ACHN (cell line): ENCODE results near the gene UGT2B15.
"Not testable (repeated sequence)": the region's sequence is repeated elsewhere in the genome, so short reads cannot be mapped to it uniquely, and the experiment has no call there.

Experiments used
- DNase-seq: peaks from one replicate; pipeline ENCODE4 v3.0.0-alpha.2; 2015
- in situ Hi-C: cut with HindIII; loops from 2 replicates; pipeline ENCODE4 v1.10.0; 2017; ENCODE audit warnings: low sequenced_read_pairs, low pct_ligation_motif_present, low pct_unique_long_range_greater_than_20kb

Gene UGT2B15

DNA sequence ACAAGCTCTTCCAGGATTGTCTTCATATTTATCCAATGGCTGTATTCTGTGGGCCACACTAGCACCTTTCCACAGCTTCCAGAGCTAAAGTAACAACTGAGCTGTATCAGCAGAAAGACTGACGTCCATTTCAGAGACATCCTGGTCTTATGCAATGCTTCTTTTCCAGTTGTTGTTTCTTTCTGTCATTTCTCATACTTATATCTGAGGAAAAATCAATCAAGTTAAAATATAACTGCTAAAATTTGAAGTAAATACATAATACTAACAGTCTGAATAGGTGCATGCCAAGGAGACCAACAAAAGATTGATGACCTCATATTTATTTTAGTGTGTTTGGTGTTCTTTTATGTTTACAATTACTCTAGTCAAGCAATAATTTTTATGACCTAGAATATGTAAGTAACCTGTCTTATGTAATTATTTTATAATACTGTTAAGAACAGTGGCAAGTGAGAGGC is at the start of gene UGT2B15:
Gene UGT2B15, minus strand, starts transcription at position 174 of the 461 bp plus-strand sequence. Its CDS starts 34 bp downstream, at position 140.
- DNase-seq, in situ Hi-C loops: not testable (repeated sequence)

DNA sequence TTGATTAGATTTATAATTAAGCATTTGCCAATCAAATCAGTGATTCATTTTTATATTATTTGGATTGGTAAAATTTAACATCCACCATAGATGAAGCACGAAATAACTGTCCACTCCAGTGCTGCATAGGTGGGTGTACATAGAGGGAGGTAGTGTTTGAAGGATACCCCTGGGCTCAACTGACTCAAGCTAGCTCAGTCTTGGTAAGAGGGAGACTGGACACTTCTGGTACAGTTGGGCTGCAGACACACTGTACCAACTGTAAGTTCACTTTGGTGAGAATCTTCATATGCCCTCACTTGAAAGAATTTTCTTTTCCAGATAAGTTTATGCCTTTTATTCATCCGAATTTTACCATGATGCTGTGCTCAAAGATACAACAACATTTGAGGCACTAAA is 48.6 kb upstream of the UGT2B15 start:
- in situ Hi-C loops: no loop called here
- DNase-seq: no peak

DNA sequence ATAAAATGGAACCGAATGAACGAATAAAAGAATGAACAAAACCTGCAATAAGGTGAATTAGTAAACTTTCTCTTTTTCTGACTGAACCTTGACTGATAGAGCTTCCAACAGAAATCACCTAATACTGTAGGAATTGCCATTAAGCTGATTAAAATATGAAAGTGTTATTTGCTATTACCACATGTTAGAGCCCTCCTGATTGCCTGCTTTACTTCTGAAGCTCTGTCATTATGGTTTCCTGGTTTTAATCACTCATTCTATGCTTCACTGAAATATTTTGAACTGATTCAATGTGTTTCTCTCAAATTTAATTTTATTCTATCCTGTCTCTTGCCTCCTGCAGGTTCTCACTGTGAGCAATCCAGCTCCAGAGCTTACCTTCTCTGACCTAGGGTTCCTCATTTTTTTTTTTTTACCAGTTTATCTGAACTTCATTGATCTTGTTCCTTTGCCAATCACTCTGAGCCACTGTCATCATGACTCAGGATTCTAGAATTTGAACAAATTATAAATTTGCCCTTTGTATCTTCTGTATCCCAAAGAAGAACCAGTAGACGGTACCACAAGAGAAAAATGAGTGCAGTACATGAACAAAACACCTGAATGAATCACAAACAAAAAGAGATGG is 48.1 kb upstream of the UGT2B15 start:
- in situ Hi-C loops: no loop called here
- no peak for DNase-seq

DNA sequence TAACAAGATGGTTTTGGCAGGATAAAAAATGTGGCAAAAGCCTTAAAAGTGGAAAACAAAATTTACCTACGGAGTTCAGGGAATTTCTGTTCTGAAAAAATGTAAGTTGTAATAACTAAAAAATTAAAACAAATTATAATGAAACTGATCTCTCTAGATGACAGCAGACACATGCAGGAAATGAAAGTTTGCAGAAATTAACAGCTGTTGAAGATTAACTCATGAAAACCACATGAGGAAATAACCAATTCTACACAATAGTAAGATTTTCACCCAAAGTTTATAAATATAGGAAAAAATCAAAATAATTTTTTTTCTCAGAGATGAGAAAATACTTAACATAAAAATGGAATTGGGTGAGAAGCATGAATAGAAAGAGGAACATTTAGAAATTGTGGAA is 47.5 kb upstream of the UGT2B15 start:
- no peak for DNase-seq
- in situ Hi-C loops: no loop called here

DNA sequence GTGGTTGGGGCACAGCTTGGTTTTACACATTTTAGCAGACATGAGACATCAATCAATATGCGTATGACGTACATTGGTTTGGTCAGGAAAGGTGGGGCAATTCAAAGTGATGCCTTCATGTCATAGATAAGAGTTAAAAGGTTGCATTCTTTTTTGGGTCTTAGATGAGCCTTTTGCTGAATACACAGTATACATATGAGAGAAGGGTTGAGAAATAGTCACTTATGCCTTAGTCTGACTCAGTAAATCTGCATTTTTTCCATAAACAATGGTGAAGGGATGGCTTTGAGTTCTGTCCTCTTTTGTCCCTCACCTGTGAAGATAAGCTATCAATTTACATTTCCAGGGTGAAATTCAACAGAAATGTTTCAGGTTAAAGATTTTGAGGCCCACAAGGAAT is 43.9 kb upstream of the UGT2B15 start:
- DNase-seq: no peak
- in situ Hi-C loops: no loop called here

DNA sequence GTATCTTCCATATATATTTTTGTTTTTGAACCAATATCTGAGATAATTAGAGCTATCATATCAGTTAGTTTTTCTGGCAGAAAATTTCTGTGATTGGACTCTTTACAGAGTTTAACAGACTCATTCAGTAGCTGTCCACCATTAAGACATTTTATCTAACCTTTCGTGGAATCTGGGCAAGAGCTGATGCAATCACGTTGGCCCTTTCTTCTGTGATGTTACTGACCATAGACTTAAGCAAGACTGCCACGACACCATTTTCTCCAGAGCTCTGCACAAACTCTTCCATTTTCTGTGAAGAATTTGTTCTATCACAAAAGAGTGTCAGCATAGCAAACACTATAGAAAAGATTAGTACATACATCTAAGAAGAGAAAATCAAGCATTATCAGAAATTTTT is 41.8 kb upstream of the UGT2B15 start:
- DNase-seq: no peak
- in situ Hi-C loops: no loop called here

DNA sequence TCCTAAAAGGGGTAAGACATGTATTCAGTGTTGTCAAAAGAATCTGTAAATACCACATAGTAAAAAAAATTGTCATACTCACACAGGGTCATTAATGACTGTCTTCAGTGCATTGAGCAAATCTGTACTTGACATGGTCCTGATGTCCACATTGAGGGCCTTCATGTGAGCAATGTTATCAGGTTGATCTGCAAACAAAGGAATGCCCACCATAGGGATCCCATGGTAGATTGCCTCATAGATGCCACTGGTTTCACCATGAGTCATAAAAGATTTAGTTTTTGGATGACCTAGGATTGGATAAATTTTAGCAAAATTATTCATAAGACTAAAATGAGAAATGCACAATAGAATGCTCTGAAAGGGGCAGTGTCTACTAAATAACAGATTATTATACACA is 38.1 kb upstream of the UGT2B15 start:
- no peak for DNase-seq

DNA sequence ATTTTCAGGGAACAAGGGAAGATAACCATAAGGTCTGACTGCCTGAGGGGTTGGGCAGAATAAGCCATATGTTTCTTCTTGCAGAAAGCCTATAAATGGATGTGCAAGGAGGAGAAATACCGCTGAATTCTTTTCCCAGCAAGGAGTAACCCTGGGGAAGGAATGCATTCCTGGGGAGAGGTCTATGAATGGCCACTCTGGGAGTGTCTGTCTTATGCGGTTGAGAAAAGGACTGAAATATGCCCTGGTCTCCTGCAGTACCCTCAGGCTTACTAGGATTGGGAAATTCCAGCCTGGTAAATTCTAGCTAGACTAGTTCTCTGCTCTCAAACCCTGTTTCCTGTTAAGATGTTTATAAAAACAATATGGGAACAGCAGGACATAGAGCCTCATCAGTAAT is 32.7 kb upstream of the UGT2B15 start:
- in situ Hi-C loops, DNase-seq: not testable (repeated sequence)

More for the DNA sequence above, 38.1 kb upstream of the UGT2B15 start:
- in situ Hi-C loops: no loop called here

DNA sequence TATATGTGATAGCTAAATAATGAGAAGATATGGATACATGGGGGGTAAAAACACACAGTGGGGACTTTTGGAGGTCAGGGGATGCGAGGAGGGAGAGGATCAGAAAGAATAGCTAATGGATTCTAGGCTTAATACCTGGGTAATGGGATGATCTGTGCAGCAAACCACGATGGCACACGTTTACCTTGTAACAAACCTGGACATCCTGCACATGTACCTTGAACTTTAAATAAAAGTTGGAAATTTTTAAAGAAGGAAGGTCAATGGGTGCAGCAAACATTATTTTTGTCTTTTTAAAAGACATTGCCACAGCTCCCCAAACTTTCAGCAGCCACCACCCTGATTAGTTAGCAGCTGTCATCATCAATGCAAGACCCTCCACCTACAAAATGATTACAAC is 29.7 kb upstream of the UGT2B15 start:
- in situ Hi-C loops: no loop called here
- no peak for DNase-seq

DNA sequence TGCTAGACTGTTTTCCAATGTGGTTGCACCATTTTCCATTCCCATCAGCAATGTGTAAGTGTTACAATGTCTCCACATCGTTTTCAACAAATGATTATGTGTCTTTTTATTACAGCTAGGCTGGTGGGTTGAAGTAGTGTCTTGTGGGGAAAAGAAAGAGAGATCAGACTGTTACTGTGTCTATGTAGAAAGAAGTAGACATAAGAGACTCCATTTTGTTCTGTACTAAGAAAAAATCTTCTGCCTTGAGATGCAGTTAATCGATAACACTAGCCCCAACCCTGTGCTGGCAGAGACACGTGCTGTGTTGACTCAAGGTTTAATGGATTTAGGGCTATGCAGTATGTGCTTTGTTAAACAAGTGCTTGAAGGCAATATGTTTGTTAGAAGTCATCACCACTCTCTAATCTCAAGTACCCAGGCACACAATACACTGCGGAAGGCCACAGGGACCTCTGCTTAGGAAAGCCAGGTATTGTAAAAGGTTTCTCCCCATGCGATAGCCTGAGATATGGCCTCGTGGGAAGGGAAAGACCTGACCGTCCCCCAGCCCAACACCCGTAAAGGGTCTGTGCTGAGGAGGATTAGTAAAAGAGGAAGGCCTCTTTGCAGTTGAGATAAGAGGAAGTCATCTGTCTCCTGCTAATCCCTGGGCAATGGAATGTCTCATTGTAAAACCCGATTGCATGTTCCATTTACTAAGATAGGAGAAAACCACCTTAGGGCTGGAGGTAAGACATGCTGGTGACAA is 23.0 kb upstream of the UGT2B15 start:
- in situ Hi-C loops: no loop called here
- DNase-seq: no peak

DNA sequence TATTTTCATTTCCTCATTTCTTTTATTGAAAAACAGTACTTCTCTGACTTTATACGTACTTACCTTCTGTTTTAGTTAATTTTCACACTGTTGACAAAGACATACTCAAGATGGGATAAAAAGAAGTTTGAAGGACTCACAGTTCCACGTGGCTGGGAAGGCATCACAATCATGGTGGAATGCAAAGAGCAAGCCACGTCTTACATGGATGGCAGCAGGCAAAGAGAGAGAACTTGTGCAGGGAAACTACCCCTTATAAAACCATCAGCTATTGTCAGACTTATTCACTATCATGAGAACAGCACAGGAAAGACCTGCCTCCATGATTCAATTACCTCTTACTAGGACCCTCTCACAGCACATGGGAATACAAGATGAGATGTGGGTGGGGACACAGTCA is 20.7 kb upstream of the UGT2B15 start:
- DNase-seq: no peak
- in situ Hi-C loops: no loop called here

DNA sequence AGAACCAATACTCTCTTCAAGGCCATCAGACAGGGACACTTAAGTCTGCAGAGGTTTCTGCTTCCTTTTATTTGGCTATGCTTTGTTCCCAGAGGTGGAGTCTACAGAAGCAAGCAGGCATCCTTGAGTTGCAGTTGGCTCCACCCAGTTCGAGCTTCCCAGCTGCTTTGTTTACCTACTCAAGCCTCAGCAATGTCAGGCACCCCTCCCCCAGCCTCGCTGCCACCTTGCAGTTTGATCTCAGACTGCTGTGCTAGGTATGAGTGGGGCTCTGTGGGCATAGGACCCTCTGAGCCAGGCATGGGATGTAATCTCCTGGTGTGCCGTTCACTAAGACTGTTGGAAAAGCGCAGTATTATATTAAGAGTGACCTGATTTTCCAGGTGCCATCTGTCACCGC is 12.6 kb upstream of the UGT2B15 start:
- in situ Hi-C loops: no loop called here
- no peak for DNase-seq

DNA sequence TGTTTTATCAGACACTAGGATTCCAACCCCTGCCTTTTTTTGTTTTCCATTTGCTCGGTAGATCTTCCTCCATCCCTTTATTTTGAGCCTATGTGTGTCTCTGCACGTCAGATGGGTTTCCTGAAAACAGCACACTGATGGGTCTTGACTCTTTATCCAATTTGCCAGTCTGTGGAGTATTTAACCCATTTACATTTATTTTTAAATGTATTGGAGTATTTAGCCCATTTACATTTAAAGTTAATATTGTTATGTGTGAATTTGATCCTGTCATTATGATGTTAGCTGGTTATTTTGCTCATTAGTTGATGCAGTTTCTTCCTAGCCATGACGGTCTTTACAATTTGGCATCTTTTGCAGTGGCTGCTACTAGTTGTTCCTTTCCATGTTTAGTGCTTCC is 10.8 kb upstream of the UGT2B15 start:
- DNase-seq, in situ Hi-C loops: not testable (repeated sequence)

DNA sequence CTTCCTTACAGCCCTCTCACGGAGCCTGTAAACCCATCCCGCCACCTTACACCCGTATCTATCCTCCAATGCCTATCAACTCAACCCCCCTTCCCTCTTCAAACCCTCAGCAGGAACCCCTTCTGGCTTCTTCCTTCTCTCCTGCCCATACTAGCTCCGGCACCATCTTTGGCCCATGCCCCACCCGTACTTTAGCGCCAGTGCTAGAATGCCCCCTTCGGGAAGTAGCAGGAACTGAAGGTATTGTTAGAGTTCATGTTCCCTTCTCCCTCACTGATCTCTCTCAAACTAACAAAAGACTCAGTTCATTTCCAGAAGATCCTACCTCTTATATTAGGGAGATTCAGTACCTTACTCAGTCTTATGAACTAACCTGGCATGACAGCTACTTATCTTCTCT is 2.7 kb upstream of the UGT2B15 start:
- in situ Hi-C loops: no loop called here
- DNase-seq: no peak

DNA sequence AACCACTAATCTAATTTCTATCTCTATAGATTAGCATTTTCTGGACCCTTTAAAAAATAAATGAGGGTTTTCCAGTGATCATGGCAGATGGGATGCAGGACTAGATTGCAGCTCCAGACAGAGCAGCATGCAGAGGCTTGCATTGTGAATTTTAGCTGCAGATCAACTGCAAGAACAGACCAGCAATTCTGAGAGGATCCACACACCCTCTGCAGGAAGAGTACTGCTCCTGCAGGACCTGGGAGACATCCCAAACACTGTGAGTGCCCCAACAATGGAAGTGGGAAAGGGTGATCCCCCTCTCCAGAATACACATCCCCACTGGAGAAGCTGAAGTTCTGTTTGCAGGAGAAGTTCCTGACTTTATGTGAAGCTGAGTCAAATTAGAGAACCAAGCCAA is 765 bp upstream of the UGT2B15 start:
- in situ Hi-C loops, DNase-seq: not testable (repeated sequence)

DNA sequence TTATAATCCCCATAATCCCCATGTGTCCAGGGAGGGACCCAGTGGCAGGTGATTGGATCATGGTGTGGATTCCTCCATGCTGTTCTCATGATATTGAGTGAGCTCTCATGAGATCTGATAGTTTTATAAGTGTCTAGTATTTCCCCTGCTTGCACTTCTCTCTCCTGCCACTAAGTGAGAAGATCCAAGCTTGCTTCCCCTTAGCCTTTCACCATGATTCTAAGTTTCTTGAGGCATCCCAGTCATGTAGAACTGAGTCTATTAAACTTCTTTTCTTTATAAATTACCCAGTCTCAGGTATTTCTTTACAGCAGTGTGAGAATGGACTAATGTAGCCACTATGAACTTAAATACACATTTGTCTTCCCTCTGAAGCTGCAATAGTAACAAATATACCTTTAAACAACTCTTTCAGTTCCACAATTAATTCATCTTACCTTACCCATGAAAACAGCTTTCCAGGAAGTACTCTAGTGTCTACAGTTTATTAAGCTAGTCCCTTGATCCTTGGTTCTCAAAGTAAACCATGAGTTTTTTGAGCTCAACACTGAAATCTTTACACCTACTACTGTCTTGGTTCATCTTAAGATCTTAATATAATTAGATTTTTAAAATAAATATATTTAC is 1.8 kb downstream of the UGT2B15 start:
- in situ Hi-C loops, DNase-seq: not testable (repeated sequence)

DNA sequence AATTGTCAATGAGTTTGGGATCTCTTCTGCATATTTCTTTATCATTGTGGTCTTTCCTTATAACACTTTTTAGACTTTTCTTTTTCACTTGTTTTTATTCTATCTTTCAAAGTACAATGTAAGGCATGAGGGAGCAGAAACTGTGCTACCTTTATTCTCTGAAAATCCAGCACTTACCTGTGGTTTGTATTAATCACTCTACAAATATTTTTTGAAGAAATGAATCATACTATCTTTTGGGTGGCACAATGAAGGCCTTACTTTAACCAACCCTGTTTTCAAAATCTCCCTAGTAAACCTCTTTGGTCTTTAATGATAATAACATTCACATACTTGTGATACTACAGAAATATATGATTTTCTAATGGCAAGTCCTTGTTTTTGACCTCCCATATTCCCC is 2.9 kb downstream of the UGT2B15 start:
- DNase-seq, in situ Hi-C loops: not testable (repeated sequence)

DNA sequence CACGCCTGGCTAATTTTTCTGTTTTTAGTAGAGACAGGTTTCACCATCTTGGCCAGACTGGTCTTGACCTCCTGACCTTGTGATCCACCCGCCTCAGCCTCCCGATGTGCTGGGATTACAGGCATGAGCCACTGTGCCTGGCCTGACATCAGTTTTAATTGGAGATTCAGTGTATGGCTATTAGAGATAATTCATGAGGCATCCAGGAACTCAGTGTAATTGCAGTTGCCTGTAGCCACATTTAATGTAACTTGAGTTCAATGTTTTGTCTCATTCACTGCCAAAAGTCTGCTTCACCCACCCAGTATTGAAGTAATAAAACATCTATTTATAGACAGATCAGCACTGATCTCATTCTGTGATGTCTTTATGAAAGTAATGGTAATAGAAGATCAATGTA is 5.7 kb downstream of the UGT2B15 start:
- in situ Hi-C loops: not testable (repeated sequence)

DNA sequence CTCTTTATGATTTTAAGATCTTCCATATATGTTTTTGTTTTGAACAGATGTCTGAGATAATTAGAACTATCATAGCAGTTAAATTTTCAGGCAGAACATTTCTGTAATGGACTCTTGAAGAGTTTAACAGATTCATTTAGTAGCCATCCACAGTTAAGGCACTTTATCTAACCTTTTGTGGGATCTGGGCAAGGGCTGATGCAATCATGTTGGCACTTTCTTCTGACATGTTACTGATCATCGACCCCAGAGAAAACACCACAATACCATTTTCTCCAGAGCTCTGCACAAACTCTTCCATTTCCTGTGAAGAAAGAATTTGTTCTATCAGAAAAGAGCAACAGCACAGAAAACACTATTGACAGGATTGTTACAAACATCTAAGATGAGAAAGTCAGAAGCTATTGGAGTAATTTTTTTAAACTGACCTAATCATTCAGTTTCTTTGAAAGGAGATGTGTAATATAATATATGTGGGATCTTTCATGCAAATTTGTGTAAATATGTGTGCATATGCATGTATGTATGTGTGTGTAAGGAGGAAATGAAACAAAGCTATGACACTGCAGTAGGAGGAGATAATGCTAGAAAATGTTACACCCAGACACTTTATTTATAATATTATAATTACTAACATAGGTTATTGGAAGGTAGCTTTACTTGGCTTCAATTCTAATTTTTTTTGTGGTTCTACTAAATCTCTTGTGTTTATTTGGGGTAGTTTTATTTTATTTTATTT is 7.4 kb downstream of the UGT2B15 start:
- in situ Hi-C loops, DNase-seq: not testable (repeated sequence)

More for the DNA sequence above, 5.7 kb downstream of the UGT2B15 start:
- DNase-seq: not testable (repeated sequence)
